H54 (cell line): ENCODE measurements around the gene SH3RF3.
A peak's percentile ranks its signal among the peaks of the same experiment; 100 is the strongest.

ENCODE experiments used
- DNase-seq: peaks from one replicate; pipeline ENCODE4 v3.0.0; 2011; ENCODE audit warnings: low spot score, mixed read lengths; ENCODE audit not compliant: insufficient read length
- FAIRE-seq: peaks from 3 replicates; lab custom pipeline; 2011; peaks lifted over from hg19 to GRCh38; lab: Jason Lieb, UNC
- POLR2A ChIP-seq: IDR thresholded peaks from 2 replicates; pipeline ENCODE4 v1.6.1; 2011; ENCODE audit warnings: low read depth, mild to moderate bottlenecking, low read length

The SH3RF3 gene

DNA sequence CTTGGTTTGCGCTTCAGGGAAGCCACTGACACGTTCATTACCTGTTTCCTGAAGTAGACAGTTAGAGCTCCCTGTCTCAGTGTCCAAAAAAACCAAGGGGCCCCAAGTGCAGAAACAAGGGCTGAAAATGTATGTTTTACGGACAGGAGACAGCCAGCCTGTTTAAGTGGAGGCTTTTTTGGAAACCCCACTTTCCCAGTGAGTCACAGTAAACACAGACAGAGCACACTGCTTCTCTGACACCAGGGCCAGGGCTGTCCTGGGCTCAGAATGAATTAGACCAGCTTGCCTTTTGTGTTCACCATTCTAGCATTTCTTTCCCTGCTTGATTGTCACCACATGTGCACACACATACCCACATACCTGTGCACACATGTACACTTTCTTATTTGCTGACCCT lies 128.6 kb downstream of the SH3RF3 start:
- no peak for TF ChIP-seq POLR2A
- FAIRE-seq = no peak
- DNase-seq = no peak

GRCh38 chr2:109258376-109258775 lies 129.4 kb downstream of the SH3RF3 start:
- no peak for DNase-seq
- no peak for FAIRE-seq
- no peak for TF ChIP-seq POLR2A

DNA sequence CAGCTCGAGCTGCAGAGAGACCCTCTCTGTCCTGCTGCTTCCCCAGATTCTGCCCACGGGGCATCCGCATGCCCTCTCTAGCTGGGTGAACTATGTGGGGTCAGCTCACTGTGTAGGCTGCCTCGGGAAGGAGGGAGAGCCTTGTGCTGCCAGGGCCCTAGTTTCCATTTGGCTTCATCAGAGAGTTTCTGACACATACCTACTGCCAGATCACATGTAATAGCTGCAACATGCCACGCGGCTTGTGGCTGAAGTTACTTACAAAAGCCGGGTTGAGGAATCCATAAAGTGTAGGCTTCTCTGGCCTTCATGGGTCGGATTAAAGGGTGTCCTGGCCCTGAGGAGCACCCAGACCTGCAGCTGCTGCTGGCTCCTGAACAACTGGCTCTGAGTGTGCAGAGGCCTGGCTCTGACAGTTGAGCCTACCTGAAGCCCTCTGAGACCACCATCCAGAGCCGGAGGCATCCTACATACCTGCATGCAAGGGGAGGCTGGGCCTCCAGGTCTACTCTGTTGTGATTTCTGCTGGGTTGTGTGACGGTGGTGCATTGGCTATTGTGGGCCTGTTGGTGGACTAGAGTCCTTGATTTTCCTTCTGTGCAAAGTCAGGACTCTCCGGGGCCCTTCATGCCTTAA lies 130.0 kb downstream of the SH3RF3 start:
- TF ChIP-seq POLR2A = no peak
- DNase-seq (no peak), FAIRE-seq (no peak)

DNA sequence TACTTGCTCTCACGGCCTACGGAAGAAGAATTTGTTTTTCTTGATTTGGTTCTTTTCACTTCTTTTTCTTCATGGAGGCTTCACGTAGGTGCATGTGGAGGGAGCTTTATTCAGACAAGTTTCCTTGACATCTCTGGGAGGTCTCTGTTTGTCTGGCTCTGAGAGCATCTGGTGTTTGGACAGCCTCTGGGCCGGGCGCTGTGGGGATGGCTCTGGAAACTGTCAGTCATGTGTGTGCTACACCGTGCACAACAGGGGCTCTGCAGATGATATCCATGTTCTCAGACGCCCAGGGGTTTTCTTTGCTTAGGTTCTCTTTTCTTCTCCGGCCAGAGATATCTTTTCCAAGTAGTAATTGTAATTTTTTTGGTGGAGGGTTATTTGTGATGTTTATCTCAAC lies 130.7 kb downstream of the SH3RF3 start:
- no peak for DNase-seq
- no peak for FAIRE-seq
- TF ChIP-seq POLR2A = no peak

DNA sequence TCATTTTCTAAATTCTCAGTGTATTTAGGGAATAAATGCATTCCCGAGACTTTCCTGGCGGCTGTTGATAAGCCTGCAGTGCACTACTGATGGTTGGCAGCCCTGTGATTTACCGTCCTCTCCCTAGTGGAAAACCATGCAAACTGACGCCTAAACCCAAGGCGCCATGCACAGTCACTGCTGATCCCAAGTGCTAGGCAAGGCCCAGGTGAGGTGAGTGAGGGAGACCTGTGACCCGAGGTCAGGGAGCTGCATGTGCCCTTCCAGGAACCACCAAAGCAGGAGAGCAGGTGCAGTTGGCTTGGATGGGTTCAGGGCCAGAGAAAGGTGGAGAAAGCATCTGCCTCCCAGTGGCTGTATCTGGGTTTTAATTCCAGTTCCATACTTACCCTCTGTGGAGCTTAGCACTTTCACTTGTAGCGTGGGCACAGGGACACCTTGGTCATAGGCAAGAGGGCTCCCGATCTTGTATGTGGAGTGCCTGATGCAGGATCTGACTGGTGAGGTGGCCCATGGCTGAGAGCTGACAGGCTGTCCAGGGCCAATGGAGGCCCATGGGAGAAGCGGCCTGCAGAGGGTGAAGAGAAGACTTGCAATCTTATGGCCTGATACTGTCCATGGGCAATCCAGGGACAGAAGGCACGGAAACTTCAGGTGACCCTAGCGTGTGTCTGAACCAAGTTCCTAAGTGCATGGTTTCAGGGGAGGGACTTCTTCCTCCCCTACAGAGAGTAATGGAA lies 131.3 kb downstream of the SH3RF3 start:
- DNase-seq = no peak
- FAIRE-seq = no peak
- no peak for TF ChIP-seq POLR2A

- DNase-seq = peak; percentile 23
- no peak for FAIRE-seq
- TF ChIP-seq POLR2A = no peak
Observed at GRCh38 chr2:109260886-109261700, 132.1 kb downstream of the SH3RF3 start.

GRCh38 chr2:109261906-109262631 lies 133.1 kb downstream of the SH3RF3 start:
- no peak for TF ChIP-seq POLR2A
- FAIRE-seq (no peak), DNase-seq (no peak)

GRCh38 chr2:109264595-109265328 lies 135.8 kb downstream of the SH3RF3 start:
- DNase-seq = no peak
- no peak for TF ChIP-seq POLR2A
- no peak for FAIRE-seq

- TF ChIP-seq POLR2A = no peak
- DNase-seq (no peak), FAIRE-seq (no peak)
Observed at GRCh38 chr2:109265369-109265768, 136.4 kb downstream of the SH3RF3 start.

GRCh38 chr2:109265953-109266352 lies 136.9 kb downstream of the SH3RF3 start:
- FAIRE-seq (no peak), DNase-seq (no peak)
- no peak for TF ChIP-seq POLR2A

DNA sequence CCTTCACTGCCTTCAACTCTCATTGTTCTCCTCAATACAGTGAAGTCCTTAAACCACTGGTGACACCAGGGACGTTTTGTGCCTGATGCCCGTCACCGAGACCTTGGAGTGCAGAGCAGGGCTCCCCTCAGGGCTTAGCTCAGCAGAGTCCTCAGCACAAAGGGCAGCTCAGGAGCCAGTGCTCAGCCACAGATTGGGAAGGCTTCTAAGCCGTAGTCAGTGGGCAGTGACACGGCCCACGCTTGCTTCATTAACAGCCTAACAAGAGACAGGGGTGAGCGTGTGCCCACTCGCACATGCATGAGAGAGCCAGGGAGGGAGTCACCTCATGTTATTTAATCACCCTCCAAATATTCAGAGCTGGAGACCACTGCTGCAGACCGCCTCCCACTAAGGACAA lies 137.5 kb downstream of the SH3RF3 start:
- FAIRE-seq = no peak
- no peak for DNase-seq
- TF ChIP-seq POLR2A = no peak

GRCh38 chr2:109266998-109267854 lies 138.2 kb downstream of the SH3RF3 start:
- no peak for FAIRE-seq
- no peak for TF ChIP-seq POLR2A
- DNase-seq = no peak
